Tibial artery (tissue), 4 donors: ENCODE measurements around the gene RUBCN.
"Not testable (repeated sequence)": the region's sequence is repeated elsewhere in the genome, so short reads cannot be mapped to it uniquely, and the experiment has no call there.

Experiments used
- DNase-seq, 2 donors: peaks; one replicate each; pipeline ENCODE4 v3.0.0-alpha.2; 2019
- H3K27ac ChIP-seq, 2 donors: fragments of 200-600 bp; sonication (generic) in 1 of 2; 1 replicate in 1 of 2; 2 replicates in 1 of 2; pipeline ENCODE4 v1.5.1; 2018 to 2019; ENCODE audit warnings: mild to moderate bottlenecking in 1 of 2
- H3K27me3 ChIP-seq, 2 donors: fragments of 200-600 bp; sonication (generic) in 1 of 2; one replicate each; pipeline versions ENCODE4 v1.5.1 to v1.6.0; 2016 to 2019
- H3K36me3 ChIP-seq, 3 donors: fragments of 200-600 bp; sonication (generic) in 2 of 3; one replicate each; pipeline ENCODE4 v1.5.1; 2016 to 2019; ENCODE audit warnings: mild to moderate bottlenecking in 2 of 3
- H3K4me1 ChIP-seq, 4 donors: fragments of 200-600 bp; sonication (generic) in 2 of 4; 1 replicate in 3 of 4; 2 replicates in 1 of 4; pipeline ENCODE4 v1.5.1; 2016 to 2019
- H3K4me3 ChIP-seq, 2 donors: fragments of 200-600 bp; sonication (generic) in 1 of 2; 1 replicate in 1 of 2; 2 replicates in 1 of 2; pipeline ENCODE4 v1.5.1; 2018 to 2019; ENCODE audit warnings: mild to moderate bottlenecking in 2 of 2
- H3K9me3 ChIP-seq, 3 donors: fragments of 200-600 bp; sonication (generic) in 1 of 3; one replicate each; pipeline ENCODE4 v1.5.1; 2016 to 2019
- CTCF ChIP-seq, 2 experiments: fragments of 200-600 bp in 1 of 2; fragments of 450-650 bp in 1 of 2; IDR thresholded peaks; one replicate each; pipeline ENCODE4 v1.5.1; 2017 to 2019; ENCODE audit warnings: antibody characterized with exemption in 2 of 2, mild to moderate bottlenecking in 1 of 2, moderate library complexity in 1 of 2
- intact Hi-C: fragments of 100-400 bp; cut with DNase I; formaldehyde crosslinking; loops from one replicate; pipeline ENCODE4 v1.15.0; 2023; ENCODE audit warnings: low total_unique reads

Gene RUBCN

GRCh38 chr3:197711973-197712707 is 24.6 kb downstream of the RUBCN start:
- no peaks in the 10 kb centered on the region for H3K27me3 ChIP-seq
- intact Hi-C loops, result loop anchor here (5.0 kb wide), 1 partner anchor 40 kb away; no protein-coding TSS in a partner anchor
- H3K4me3 ChIP-seq, result peak overlapping the region; percentile 44 to 48
- peaks cover 0 to 31% (median 14%) of the 10 kb centered on the region in 4 donors for H3K4me1 ChIP-seq
- H3K9me3 ChIP-seq, result no peaks in the 10 kb centered on the region
- peak overlapping the region; percentile 80 to 84 for H3K27ac ChIP-seq
- H3K36me3 ChIP-seq, result peaks cover 0 to 8% (median 4%) of the 10 kb centered on the region in 3 donors
- TF ChIP-seq CTCF (IDR thresholded peaks at IDR 0.05), result no peak
- peak; percentile 91 to 92 for DNase-seq

- not testable (repeated sequence) for H3K36me3 ChIP-seq, H3K4me3 ChIP-seq, H3K9me3 ChIP-seq, DNase-seq, H3K27me3 ChIP-seq
- peaks cover 0 to 31% (median 14%) of the 10 kb centered on the region in 4 donors for H3K4me1 ChIP-seq
- intact Hi-C loops, result loop anchor here (5.0 kb wide), 1 partner anchor 41 kb away; no protein-coding TSS in a partner anchor
- peak overlapping the region in 1 of 2 donors; percentile 80 for H3K27ac ChIP-seq
Observed at GRCh38 chr3:197710965-197711364, 25.7 kb downstream of the RUBCN start.

- no peak for DNase-seq
- H3K4me3 ChIP-seq, result no peak overlapping the region
- no peaks in the 10 kb centered on the region for H3K9me3 ChIP-seq
- peaks cover 10 to 19% (median 11%) of the 10 kb centered on the region in 3 donors for H3K36me3 ChIP-seq
- peaks cover 0 to 29% (median 14%) of the 10 kb centered on the region in 4 donors for H3K4me1 ChIP-seq
- intact Hi-C loops, result no loop called here
- H3K27ac ChIP-seq, result no peak overlapping the region
- TF ChIP-seq CTCF (IDR thresholded peaks at IDR 0.05), result no peak
- no peaks in the 10 kb centered on the region for H3K27me3 ChIP-seq
Observed at GRCh38 chr3:197709135-197709534, 27.6 kb downstream of the RUBCN start.

- no peak for DNase-seq
- H3K27ac ChIP-seq, result no peak overlapping the region
- intact Hi-C loops, result no loop called here
- no peak overlapping the region for H3K4me3 ChIP-seq
- TF ChIP-seq CTCF (IDR thresholded peaks at IDR 0.05), result no peak
- no peaks in the 10 kb centered on the region for H3K27me3 ChIP-seq
- no peaks in the 10 kb centered on the region for H3K9me3 ChIP-seq
- peaks cover 0 to 7% (median 0%) of the 10 kb centered on the region in 4 donors for H3K4me1 ChIP-seq
- H3K36me3 ChIP-seq, result peaks cover 28 to 41% (median 33%) of the 10 kb centered on the region in 3 donors
Observed at GRCh38 chr3:197706658-197707057, 30.0 kb downstream of the RUBCN start.

GRCh38 chr3:197701841-197702240 is 34.9 kb downstream of the RUBCN start:
- no peak overlapping the region for H3K27ac ChIP-seq
- H3K4me3 ChIP-seq, result no peak overlapping the region
- no peaks in the 10 kb centered on the region for H3K27me3 ChIP-seq
- H3K4me1 ChIP-seq, result no peaks in the 10 kb centered on the region
- H3K36me3 ChIP-seq, result peaks cover 57 to 87% (median 66%) of the 10 kb centered on the region in 3 donors
- no peaks in the 10 kb centered on the region for H3K9me3 ChIP-seq
- no peak for DNase-seq
- no peak for TF ChIP-seq CTCF (IDR thresholded peaks at IDR 0.05)
- intact Hi-C loops, result no loop called here

- DNase-seq, result no peak
- no peaks in the 10 kb centered on the region for H3K4me1 ChIP-seq
- peaks cover 71 to 95% (median 75%) of the 10 kb centered on the region in 3 donors for H3K36me3 ChIP-seq
- intact Hi-C loops, result no loop called here
- TF ChIP-seq CTCF (IDR thresholded peaks at IDR 0.05), result no peak
- no peaks in the 10 kb centered on the region for H3K9me3 ChIP-seq
- H3K27me3 ChIP-seq, result no peaks in the 10 kb centered on the region
- H3K27ac ChIP-seq, result no peak overlapping the region
- H3K4me3 ChIP-seq, result no peak overlapping the region
Observed at GRCh38 chr3:197700095-197700494, 36.6 kb downstream of the RUBCN start.
